SK-N-SH (cell line): ENCODE measurements around the gene MAP2. TPM values are rescaled to one million over a fixed set of nuclear protein-coding genes. Genes with fewer than 3 reads are reported as not detected.

Experiments used
- CTCF ChIA-PET: fragments of 300-600, 350-600 bp; formaldehyde crosslinking; extraction: SDS; loops from one replicate; lab custom pipeline; 2021; lab: Yijun Ruan, JAX
- POLR2A ChIA-PET: fragments of 350-600 bp; sonication (Branson Sonifier 250); formaldehyde crosslinking; extraction: SDS; loops from one replicate; lab custom pipeline; 2020; ENCODE audit warnings: antibody characterized with exemption, inconsistent platforms; lab: Yijun Ruan, JAX
- DNase-seq: peaks from one replicate; pipeline ENCODE4 v3.0.0; 2012
- H2AFZ ChIP-seq: fragments of 200-600 bp; sonication (generic); 2 replicates; pipeline ENCODE4 v1.8.1; 2016; ENCODE audit warnings: antibody characterized with exemption, mild to moderate bottlenecking, low read depth
- H3F3A ChIP-seq: fragments of 200-600 bp; sonication (generic); replicated peaks from 2 replicates; pipeline ENCODE3; 2016; ENCODE audit warnings: antibody characterized with exemption, mild to moderate bottlenecking; ENCODE audit not compliant: insufficient read depth
- H3K27ac ChIP-seq, 2 experiments: fragments of 200-500 bp in 1 of 2; fragments of 200-600 bp in 1 of 2; sonication (Bioruptor generic) in 1 of 2; sonication (generic), shearing (Covaris generic) in 1 of 2; 2 replicates each; pipeline versions ENCODE4 v1.5.1 to v1.6.1; 2014 to 2016; ENCODE audit warnings: low read depth in 2 of 2, inconsistent platforms in 1 of 2, low read length in 1 of 2, mild to moderate bottlenecking in 1 of 2, mixed read lengths in 1 of 2
- H3K27me3 ChIP-seq: fragments of 200-600 bp; sonication (generic), shearing (Covaris generic); 2 replicates; pipeline ENCODE4 v1.6.1; 2016; ENCODE audit warnings: mixed run types; ENCODE audit not compliant: insufficient read depth
- H3K36me3 ChIP-seq, 2 experiments: fragments of 200-500 bp in 1 of 2; fragments of 200-600 bp in 1 of 2; sonication (Bioruptor generic) in 1 of 2; sonication (generic) in 1 of 2; replicated peaks in 1 of 2; 2 replicates each; pipeline versions ENCODE3 to v1.5.1; 2014 to 2016; ENCODE audit warnings: low read length in 1 of 2, mild to moderate bottlenecking in 1 of 2; ENCODE audit not compliant: insufficient read depth in 2 of 2, control insufficient read depth in 1 of 2
- H3K4me1 ChIP-seq, 2 experiments: fragments of 200-500 bp in 1 of 2; fragments of 200-600 bp in 1 of 2; sonication (Bioruptor generic) in 1 of 2; sonication (generic), shearing (Covaris generic) in 1 of 2; 2 replicates each; pipeline versions ENCODE4 v1.5.1 to v1.6.1; 2014 to 2016; ENCODE audit warnings: low read depth in 1 of 2, low read length in 1 of 2, mixed run types in 1 of 2; ENCODE audit not compliant: insufficient read depth in 2 of 2, control insufficient read depth in 1 of 2
- H3K4me2 ChIP-seq: fragments of 200-600 bp; sonication (generic), shearing (Covaris generic); 2 replicates; pipeline ENCODE4 v1.6.1; 2017; ENCODE audit warnings: mixed run types
- H3K4me3 ChIP-seq, 2 experiments: fragments of 200-500 bp in 1 of 2; fragments of 200-600 bp in 1 of 2; sonication (Bioruptor generic) in 1 of 2; sonication (generic), shearing (Covaris generic) in 1 of 2; 2 replicates each; pipeline versions ENCODE4 v1.5.1 to v1.8.1; 2014 to 2016; ENCODE audit warnings: low read depth in 2 of 2, inconsistent platforms in 1 of 2, low read length in 1 of 2, mild to moderate bottlenecking in 1 of 2, mixed read lengths in 1 of 2, moderate library complexity in 1 of 2
- H3K79me2 ChIP-seq: fragments of 200-600 bp; sonication (generic); 2 replicates; pipeline ENCODE4 v1.8.1; 2017; ENCODE audit warnings: mild to moderate bottlenecking; ENCODE audit not compliant: insufficient read depth
- H3K9ac ChIP-seq: fragments of 200-600 bp; sonication (generic); 2 replicates; pipeline ENCODE4 v1.6.1; 2017; ENCODE audit warnings: mixed run types
- H3K9me2 ChIP-seq: fragments of 200-600 bp; sonication (generic); 2 replicates; pipeline ENCODE4 v1.6.1; 2017; ENCODE audit warnings: mixed run types
- H3K9me3 ChIP-seq: fragments of 200-600 bp; sonication (generic); 2 replicates; pipeline ENCODE4 v1.6.1; 2017; ENCODE audit warnings: mixed run types, mild to moderate bottlenecking, moderate library complexity
- H4K20me1 ChIP-seq: fragments of 200-600 bp; sonication (generic); 2 replicates; pipeline ENCODE4 v1.6.1; 2017; ENCODE audit warnings: mild to moderate bottlenecking, mixed run types; ENCODE audit not compliant: insufficient read depth
- CHD2 ChIP-seq: fragments of 150-350 bp; IDR thresholded peaks from 2 replicates; pipeline ENCODE4 v1.6.1; 2018; ENCODE audit warnings: low read length; ENCODE audit not compliant: partially characterized antibody
- ELF1 ChIP-seq: IDR thresholded peaks from 2 replicates; pipeline ENCODE4 v1.4.0; 2012
- EZH2phosphoT487 ChIP-seq: fragments of 200-600 bp; sonication (generic); IDR thresholded peaks from 2 replicates; pipeline ENCODE4 v1.6.1; 2017; ENCODE audit warnings: low read depth, mixed run types, mild to moderate bottlenecking, antibody characterized with exemption, moderate library complexity, borderline replicate concordance
- FOSL2 ChIP-seq: IDR thresholded peaks from 2 replicates; pipeline ENCODE4 v1.4.0; 2012; ENCODE audit warnings: low read depth, mild to moderate bottlenecking, moderate library complexity, borderline replicate concordance
- FOXJ3 ChIP-seq: sonication (generic); formaldehyde crosslinking; IDR thresholded peaks from 2 replicates; pipeline ENCODE4 v1.5.1; 2020; ENCODE audit warnings: mild to moderate bottlenecking, missing genetic modification reagents
- FOXM1 ChIP-seq: IDR thresholded peaks from 2 replicates; pipeline ENCODE4 v1.4.0; 2012; ENCODE audit warnings: low read depth, mild to moderate bottlenecking
- GABPA ChIP-seq: IDR thresholded peaks from 2 replicates; pipeline ENCODE4 v1.4.0; 2012; ENCODE audit warnings: low read depth, mild to moderate bottlenecking
- JUND ChIP-seq: IDR thresholded peaks from 2 replicates; pipeline ENCODE4 v1.4.0; 2012
- MEF2A ChIP-seq: IDR thresholded peaks from 2 replicates; pipeline ENCODE4 v1.4.0; 2012; ENCODE audit warnings: low read depth, borderline replicate concordance
- MXI1 ChIP-seq: IDR thresholded peaks from 2 replicates; pipeline ENCODE4 v1.6.1; 2012; ENCODE audit warnings: mild to moderate bottlenecking, low read depth, low read length, improper control_type of control experiment
- NFIC ChIP-seq: IDR thresholded peaks from 2 replicates; pipeline ENCODE4 v1.4.0; 2012; ENCODE audit warnings: borderline replicate concordance
- RAD21 ChIP-seq: IDR thresholded peaks from 2 replicates; pipeline ENCODE4 v1.6.1; 2012; ENCODE audit warnings: mild to moderate bottlenecking, low read length
- RCOR1 ChIP-seq: fragments of 150-350 bp; IDR thresholded peaks from 2 replicates; pipeline ENCODE4 v1.6.1; 2017; ENCODE audit warnings: antibody characterized with exemption, low read length
- RFX5 ChIP-seq: IDR thresholded peaks from 2 replicates; pipeline ENCODE4 v1.6.1; 2012; ENCODE audit warnings: mild to moderate bottlenecking, improper control_type of control experiment, low read length
- SIN3A ChIP-seq: IDR thresholded peaks from 2 replicates; pipeline ENCODE4 v1.6.1; 2012; ENCODE audit warnings: low read depth, mild to moderate bottlenecking, low read length, moderate library complexity, borderline replicate concordance
- TAF1 ChIP-seq: IDR thresholded peaks from 2 replicates; pipeline ENCODE4 v1.6.1; 2012; ENCODE audit warnings: low read depth, mild to moderate bottlenecking, low read length, moderate library complexity, borderline replicate concordance
- YY1 ChIP-seq: IDR thresholded peaks from 2 replicates; pipeline ENCODE4 v1.4.0; 2012; ENCODE audit warnings: low read depth, mild to moderate bottlenecking
- WGBS: methylation state at CpG from one replicate; pipeline ENCODE4 v1.1.6; 2017; ENCODE audit warnings: low lambda C conversion rate; 5-methylcytosine and 5-hydroxymethylcytosine counted together
- polyA plus RNA-seq, 3 experiments: library from polyadenylated mRNA; depleted of rRNA; stranded (reverse); fragments of >200 nt; gene quantifications; 2 replicates each; pipeline ENCODE4 v1.2.3, GENCODE V29; 2012
- TF ChIP-seq, protein P1 (sequence below): IDR thresholded peaks from 2 replicates; pipeline ENCODE4 v1.4.0; 2012; ENCODE audit warnings: low read depth, borderline replicate concordance
- TF ChIP-seq, protein P2 (sequence below): IDR thresholded peaks from 2 replicates; pipeline ENCODE4; 2012
- TF ChIP-seq, protein P3 (sequence below): IDR thresholded peaks from 2 replicates; pipeline ENCODE4 v1.4.0; 2012; ENCODE audit warnings: low read depth, borderline replicate concordance
- TF ChIP-seq, protein P4 (sequence below): fragments of 200-600 bp; sonication (generic); IDR thresholded peaks from 2 replicates; pipeline ENCODE4 v1.6.1; 2017; ENCODE audit warnings: antibody characterized with exemption, mild to moderate bottlenecking, moderate library complexity
- TF ChIP-seq, protein P5 (sequence below): IDR thresholded peaks from 2 replicates; pipeline ENCODE4 v1.4.0; 2012; ENCODE audit warnings: low read depth

MAP2 gene
- polyA plus RNA-seq, 1 of the 3 experiments (the other 2 are of a cell fraction), result 7.8 TPM

DNA sequence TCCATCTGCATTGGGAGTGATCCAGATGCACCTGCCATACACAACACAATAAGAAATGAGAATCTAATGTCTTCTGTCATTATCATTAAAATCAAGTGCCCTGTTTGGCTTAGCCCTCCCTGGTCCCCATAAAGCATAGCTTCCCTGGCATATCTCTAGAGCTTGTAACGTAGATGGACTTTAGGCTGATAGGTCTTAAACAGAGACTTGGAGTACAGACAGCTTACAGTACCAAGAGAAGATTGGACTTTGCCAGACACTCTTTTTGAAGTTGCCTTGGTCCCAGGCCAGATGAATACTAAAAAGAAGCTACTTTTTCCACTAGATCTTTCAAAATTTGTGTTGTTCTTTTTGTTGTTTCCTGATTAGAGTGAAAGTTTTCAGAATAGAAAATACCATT, 261.5 kb downstream of the MAP2 start (continued):
- TF ChIP-seq, protein P1, sequence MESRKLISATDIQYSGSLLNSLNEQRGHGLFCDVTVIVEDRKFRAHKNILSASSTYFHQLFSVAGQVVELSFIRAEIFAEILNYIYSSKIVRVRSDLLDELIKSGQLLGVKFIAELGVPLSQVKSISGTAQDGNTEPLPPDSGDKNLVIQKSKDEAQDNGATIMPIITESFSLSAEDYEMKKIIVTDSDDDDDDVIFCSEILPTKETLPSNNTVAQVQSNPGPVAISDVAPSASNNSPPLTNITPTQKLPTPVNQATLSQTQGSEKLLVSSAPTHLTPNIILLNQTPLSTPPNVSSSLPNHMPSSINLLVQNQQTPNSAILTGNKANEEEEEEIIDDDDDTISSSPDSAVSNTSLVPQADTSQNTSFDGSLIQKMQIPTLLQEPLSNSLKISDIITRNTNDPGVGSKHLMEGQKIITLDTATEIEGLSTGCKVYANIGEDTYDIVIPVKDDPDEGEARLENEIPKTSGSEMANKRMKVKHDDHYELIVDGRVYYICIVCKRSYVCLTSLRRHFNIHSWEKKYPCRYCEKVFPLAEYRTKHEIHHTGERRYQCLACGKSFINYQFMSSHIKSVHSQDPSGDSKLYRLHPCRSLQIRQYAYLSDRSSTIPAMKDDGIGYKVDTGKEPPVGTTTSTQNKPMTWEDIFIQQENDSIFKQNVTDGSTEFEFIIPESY, result no peak
- TF ChIP-seq CHD2 (no peak), JUND (no peak), YY1 (no peak), FOXM1 (no peak), GABPA (no peak), RFX5 (no peak), TAF1 (no peak), SIN3A (no peak), ELF1 (no peak)
- TF ChIP-seq, protein P2, sequence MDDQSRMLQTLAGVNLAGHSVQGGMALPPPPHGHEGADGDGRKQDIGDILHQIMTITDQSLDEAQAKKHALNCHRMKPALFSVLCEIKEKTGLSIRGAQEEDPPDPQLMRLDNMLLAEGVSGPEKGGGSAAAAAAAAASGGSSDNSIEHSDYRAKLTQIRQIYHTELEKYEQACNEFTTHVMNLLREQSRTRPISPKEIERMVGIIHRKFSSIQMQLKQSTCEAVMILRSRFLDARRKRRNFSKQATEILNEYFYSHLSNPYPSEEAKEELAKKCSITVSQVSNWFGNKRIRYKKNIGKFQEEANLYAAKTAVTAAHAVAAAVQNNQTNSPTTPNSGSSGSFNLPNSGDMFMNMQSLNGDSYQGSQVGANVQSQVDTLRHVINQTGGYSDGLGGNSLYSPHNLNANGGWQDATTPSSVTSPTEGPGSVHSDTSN, result no peak
- TF ChIP-seq, protein P3, sequence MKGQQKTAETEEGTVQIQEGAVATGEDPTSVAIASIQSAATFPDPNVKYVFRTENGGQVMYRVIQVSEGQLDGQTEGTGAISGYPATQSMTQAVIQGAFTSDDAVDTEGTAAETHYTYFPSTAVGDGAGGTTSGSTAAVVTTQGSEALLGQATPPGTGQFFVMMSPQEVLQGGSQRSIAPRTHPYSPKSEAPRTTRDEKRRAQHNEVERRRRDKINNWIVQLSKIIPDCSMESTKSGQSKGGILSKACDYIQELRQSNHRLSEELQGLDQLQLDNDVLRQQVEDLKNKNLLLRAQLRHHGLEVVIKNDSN, result no peak

DNA sequence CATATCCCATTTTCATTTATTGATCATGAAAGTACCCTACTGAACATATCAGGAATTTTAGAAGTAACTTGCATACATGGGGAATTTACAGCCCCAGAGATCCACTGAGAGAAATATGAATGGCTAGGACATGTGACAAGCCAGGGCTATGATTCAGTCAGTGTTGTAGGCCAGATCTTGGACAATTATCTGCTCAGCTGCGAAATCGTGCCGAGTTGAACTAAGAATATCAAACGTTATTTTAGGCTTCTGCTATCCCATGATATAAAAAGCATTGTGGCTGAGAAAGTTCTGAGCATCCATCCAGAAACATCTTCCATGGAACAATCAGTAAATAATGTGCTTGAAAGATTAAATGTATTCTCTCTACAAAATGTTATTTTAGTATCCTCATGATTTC, 262.1 kb downstream of the MAP2 start:
- Histone ChIP-seq H3K4me2 (no peak overlapping the region), H3K27ac (no peak overlapping the region), H3K79me2 (no peaks in the 10 kb centered on the region), H2AFZ (no peak overlapping the region), H3K9me3 (no peaks in the 10 kb centered on the region), H3K27me3 (no peaks in the 10 kb centered on the region), H4K20me1 (no peaks in the 10 kb centered on the region), H3K4me1 (peaks cover 0 to 5% of the 10 kb centered on the region in 2 experiments; a peak in 1 of 4 replicates), H3K9me2 (no peaks in the 10 kb centered on the region), H3K4me3 (no peak overlapping the region), H3F3A (no peaks in the 10 kb centered on the region), H3K36me3 (peaks cover 0 to 11% of the 10 kb centered on the region in 2 experiments), H3K9ac (no peak overlapping the region)
- DNase-seq, result no peak
- POLR2A ChIA-PET, result no interaction called here
- no peak for TF ChIP-seq MXI1
- TF ChIP-seq TAF1, result no peak
- TF ChIP-seq SIN3A, result no peak
- TF ChIP-seq YY1, result no peak
- no peak for TF ChIP-seq FOSL2
- TF ChIP-seq, protein P3, result no peak
- TF ChIP-seq MEF2A, result no peak
- TF ChIP-seq, protein P1, result no peak
- TF ChIP-seq RCOR1, result no peak
- no peak for TF ChIP-seq FOXM1
- TF ChIP-seq, protein P4, sequence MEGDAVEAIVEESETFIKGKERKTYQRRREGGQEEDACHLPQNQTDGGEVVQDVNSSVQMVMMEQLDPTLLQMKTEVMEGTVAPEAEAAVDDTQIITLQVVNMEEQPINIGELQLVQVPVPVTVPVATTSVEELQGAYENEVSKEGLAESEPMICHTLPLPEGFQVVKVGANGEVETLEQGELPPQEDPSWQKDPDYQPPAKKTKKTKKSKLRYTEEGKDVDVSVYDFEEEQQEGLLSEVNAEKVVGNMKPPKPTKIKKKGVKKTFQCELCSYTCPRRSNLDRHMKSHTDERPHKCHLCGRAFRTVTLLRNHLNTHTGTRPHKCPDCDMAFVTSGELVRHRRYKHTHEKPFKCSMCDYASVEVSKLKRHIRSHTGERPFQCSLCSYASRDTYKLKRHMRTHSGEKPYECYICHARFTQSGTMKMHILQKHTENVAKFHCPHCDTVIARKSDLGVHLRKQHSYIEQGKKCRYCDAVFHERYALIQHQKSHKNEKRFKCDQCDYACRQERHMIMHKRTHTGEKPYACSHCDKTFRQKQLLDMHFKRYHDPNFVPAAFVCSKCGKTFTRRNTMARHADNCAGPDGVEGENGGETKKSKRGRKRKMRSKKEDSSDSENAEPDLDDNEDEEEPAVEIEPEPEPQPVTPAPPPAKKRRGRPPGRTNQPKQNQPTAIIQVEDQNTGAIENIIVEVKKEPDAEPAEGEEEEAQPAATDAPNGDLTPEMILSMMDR, result no peak
- TF ChIP-seq NFIC, result no peak
- TF ChIP-seq FOXJ3, result no peak
- TF ChIP-seq RFX5, result no peak
- TF ChIP-seq EZH2phosphoT487, result no peak
- TF ChIP-seq, protein P5, sequence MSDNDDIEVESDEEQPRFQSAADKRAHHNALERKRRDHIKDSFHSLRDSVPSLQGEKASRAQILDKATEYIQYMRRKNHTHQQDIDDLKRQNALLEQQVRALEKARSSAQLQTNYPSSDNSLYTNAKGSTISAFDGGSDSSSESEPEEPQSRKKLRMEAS, result no peak
- TF ChIP-seq RAD21, result no peak
- TF ChIP-seq GABPA, result no peak
- 82% methylated on average over 4 of the region's 4 CpGs for WGBS
- CTCF ChIA-PET, result no interaction called here
